Neural cell (in vitro differentiated cells): ENCODE results near the gene DAAM2.

ENCODE experiments used
- EP300 ChIP-seq: fragments of 450-650 bp; conservative IDR thresholded peaks from 2 replicates; pipeline ENCODE4 v1.6.1; 2014; ENCODE audit warnings: antibody characterized with exemption, mild to moderate bottlenecking, moderate library complexity; ENCODE audit not compliant: poor library complexity, severe bottlenecking
- EZH2 ChIP-seq: fragments of 200-600, 300-800 bp; shearing (Covaris generic), sonication (generic); IDR thresholded peaks from 2 replicates; pipeline ENCODE4 v1.6.1; 2014; ENCODE audit warnings: antibody characterized with exemption, low read length, borderline replicate concordance, mild to moderate bottlenecking; ENCODE audit not compliant: insufficient read depth, poor library complexity, severe bottlenecking
- TAF1 ChIP-seq: IDR thresholded peaks from 2 replicates; pipeline ENCODE4 v1.6.1; 2012; ENCODE audit warnings: low read depth
- TF ChIP-seq, protein P1 (sequence below): fragments of 450-650 bp; IDR thresholded peaks from 2 replicates; pipeline ENCODE4 v1.5.1; 2014; ENCODE audit warnings: antibody characterized with exemption, mild to moderate bottlenecking, moderate library complexity; ENCODE audit not compliant: poor library complexity, severe bottlenecking

DNA sequence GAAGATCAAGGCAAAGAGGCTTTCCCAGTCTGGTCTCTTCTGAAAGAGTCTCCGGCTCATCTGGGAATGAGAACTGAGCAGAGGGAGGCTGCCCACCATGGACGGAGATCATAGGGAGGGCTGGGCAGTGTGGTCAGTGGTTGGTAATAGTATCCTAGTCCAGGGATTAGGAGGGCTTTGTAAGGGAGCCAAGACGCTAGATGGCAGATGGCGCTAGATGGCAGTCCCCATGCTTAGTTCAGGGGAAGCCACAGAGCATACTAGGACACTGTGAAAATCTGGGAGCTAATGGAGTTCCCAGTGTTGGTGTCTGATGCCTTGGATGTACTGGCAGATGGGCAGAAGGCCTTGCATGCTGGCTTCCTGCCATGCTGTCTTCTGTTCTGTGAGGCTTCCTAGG, 21.7 kb upstream of the DAAM2 start:
- TF ChIP-seq, protein P1, sequence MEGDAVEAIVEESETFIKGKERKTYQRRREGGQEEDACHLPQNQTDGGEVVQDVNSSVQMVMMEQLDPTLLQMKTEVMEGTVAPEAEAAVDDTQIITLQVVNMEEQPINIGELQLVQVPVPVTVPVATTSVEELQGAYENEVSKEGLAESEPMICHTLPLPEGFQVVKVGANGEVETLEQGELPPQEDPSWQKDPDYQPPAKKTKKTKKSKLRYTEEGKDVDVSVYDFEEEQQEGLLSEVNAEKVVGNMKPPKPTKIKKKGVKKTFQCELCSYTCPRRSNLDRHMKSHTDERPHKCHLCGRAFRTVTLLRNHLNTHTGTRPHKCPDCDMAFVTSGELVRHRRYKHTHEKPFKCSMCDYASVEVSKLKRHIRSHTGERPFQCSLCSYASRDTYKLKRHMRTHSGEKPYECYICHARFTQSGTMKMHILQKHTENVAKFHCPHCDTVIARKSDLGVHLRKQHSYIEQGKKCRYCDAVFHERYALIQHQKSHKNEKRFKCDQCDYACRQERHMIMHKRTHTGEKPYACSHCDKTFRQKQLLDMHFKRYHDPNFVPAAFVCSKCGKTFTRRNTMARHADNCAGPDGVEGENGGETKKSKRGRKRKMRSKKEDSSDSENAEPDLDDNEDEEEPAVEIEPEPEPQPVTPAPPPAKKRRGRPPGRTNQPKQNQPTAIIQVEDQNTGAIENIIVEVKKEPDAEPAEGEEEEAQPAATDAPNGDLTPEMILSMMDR: no peak
- TF ChIP-seq TAF1 (no peak), EP300 (no peak), EZH2 (no peak)
